IMR-90 (cell line): Measurements from ENCODE around the gene RYR3.

Experiments used
- BHLHE40 ChIP-seq: fragments of 150-350 bp; IDR thresholded peaks from 2 replicates; pipeline ENCODE4 v1.6.1; 2016; ENCODE audit warnings: mild to moderate bottlenecking, low read depth, low read length
- CTCF ChIP-seq: conservative IDR thresholded peaks from 2 replicates; pipeline ENCODE4 v1.5.1; 2012; ENCODE audit warnings: mild to moderate bottlenecking, low read depth, low read length, improper control_type of control experiment
- MAFK ChIP-seq: IDR thresholded peaks from 2 replicates; pipeline ENCODE4 v1.6.1; 2012; ENCODE audit warnings: low read depth, low read length, improper control_type of control experiment
- POLR2A ChIP-seq: IDR thresholded peaks from 2 replicates; pipeline ENCODE4 v1.6.1; 2012; ENCODE audit warnings: mild to moderate bottlenecking, low read depth, low read length
- RCOR1 ChIP-seq: IDR thresholded peaks from 2 replicates; pipeline ENCODE4 v1.6.1; 2012; ENCODE audit warnings: mild to moderate bottlenecking, low read length, improper control_type of control experiment; ENCODE audit not compliant: insufficient replicate concordance
- SMC3 ChIP-seq: fragments of 150-350 bp; IDR thresholded peaks from 2 replicates; pipeline ENCODE4 v1.6.1; 2016; ENCODE audit warnings: low read depth, mild to moderate bottlenecking, antibody characterized with exemption, low read length, moderate library complexity

- TF ChIP-seq POLR2A, result no peak
- TF ChIP-seq CTCF, result peak; percentile 59
- no peak for TF ChIP-seq RCOR1
- no peak for TF ChIP-seq MAFK
- TF ChIP-seq BHLHE40, result no peak
- TF ChIP-seq SMC3, result peak; percentile 56
Measured at GRCh38 chr15:33735637-33736247, 425.0 kb downstream of the RYR3 start.
